CD4-positive, alpha-beta memory T cell (primary cell): ENCODE results near the gene IPO4. TPM values are rescaled to one million over a fixed set of nuclear protein-coding genes. Genes with fewer than 3 reads are reported as not detected.
A peak's percentile ranks its signal among the peaks of the same experiment; 100 is the strongest.

ENCODE experiments used
- CTCF ChIA-PET: fragments of 350-600 bp; sonication (Branson Sonifier 250); formaldehyde crosslinking; loops from one replicate; lab custom pipeline; 2021; ENCODE audit warnings: inconsistent platforms; ENCODE audit not compliant: partially characterized antibody; lab: Charles Lee
- POLR2A ChIA-PET: fragments of 350-600 bp; sonication (Branson Sonifier 250); formaldehyde crosslinking; loops from one replicate; lab custom pipeline; 2021; ENCODE audit not compliant: partially characterized antibody; lab: Charles Lee
- DNase-seq, 5 donors: peaks; one replicate each; pipeline versions ENCODE4 v3.0.0 to v3.0.0-alpha.2; 2020 to 2022; ENCODE audit warnings: mixed read lengths in 1 of 5
- H3K27ac ChIP-seq: one replicate; pipeline ENCODE4 v1.7.0; 2013; ENCODE audit warnings: low read depth, low read length
- H3K27me3 ChIP-seq: 2 replicates; pipeline ENCODE4 v1.7.0; 2013; ENCODE audit warnings: mild to moderate bottlenecking, low read length, moderate library complexity; ENCODE audit not compliant: insufficient read depth
- H3K36me3 ChIP-seq: 2 replicates; pipeline ENCODE4 v1.7.0; 2013; ENCODE audit warnings: mild to moderate bottlenecking, low read length, moderate library complexity; ENCODE audit not compliant: insufficient read depth
- H3K4me1 ChIP-seq: 2 replicates; pipeline ENCODE4 v1.7.0; 2013; ENCODE audit warnings: mild to moderate bottlenecking, low read length, moderate library complexity; ENCODE audit not compliant: insufficient read depth
- H3K4me3 ChIP-seq, 2 donors: one replicate each; pipeline ENCODE4 v1.7.0; 2013; ENCODE audit warnings: low read length in 2 of 2, mild to moderate bottlenecking in 1 of 2
- H3K9me3 ChIP-seq, 2 donors: one replicate each; pipeline ENCODE4 v1.7.0; 2013; ENCODE audit warnings: low read length in 2 of 2, control low read depth in 1 of 2; ENCODE audit not compliant: control insufficient read depth in 1 of 2
- H3K27ac Mint-ChIP-seq, 7 donors: one replicate each; pipeline ENCODE4 v1.8.0; 2020 to 2021; ENCODE audit warnings: mixed read lengths in 7 of 7, mild to moderate bottlenecking in 6 of 7, inconsistent platforms in 3 of 7, moderate library complexity in 3 of 7
- H3K27me3 Mint-ChIP-seq, 2 donors: one replicate each; pipeline ENCODE4 v1.8.0; 2020 to 2021; ENCODE audit warnings: mixed read lengths in 2 of 2
- H3K36me3 Mint-ChIP-seq, 2 donors: one replicate each; pipeline ENCODE4 v1.8.0; 2020 to 2021; ENCODE audit warnings: mixed read lengths in 2 of 2, inconsistent platforms in 1 of 2, mild to moderate bottlenecking in 1 of 2
- H3K4me1 Mint-ChIP-seq, 4 donors: one replicate each; pipeline ENCODE4 v1.8.0; 2020 to 2021; ENCODE audit warnings: mixed read lengths in 4 of 4, mild to moderate bottlenecking in 1 of 4
- H3K4me3 Mint-ChIP-seq, 8 donors: one replicate each; pipeline ENCODE4 v1.8.0; 2020 to 2021; ENCODE audit warnings: mixed read lengths in 8 of 8, mild to moderate bottlenecking in 7 of 8, moderate library complexity in 6 of 8, inconsistent platforms in 3 of 8
- H3K9me3 Mint-ChIP-seq, 8 donors: one replicate each; pipeline ENCODE4 v1.8.0; 2020 to 2021; ENCODE audit warnings: mixed read lengths in 8 of 8, mild to moderate bottlenecking in 5 of 8, inconsistent platforms in 3 of 8, moderate library complexity in 1 of 8
- intact Hi-C: fragments of 100-400 bp; cut with micrococcal nuclease; formaldehyde crosslinking; loops from one replicate; pipeline ENCODE4 v1.15.1; 2023
- polyA plus RNA-seq, 2 donors: library from polyadenylated mRNA; unstranded; fragments of 300-500 nt; fragmentation: Illumina TruSeq; gene quantifications; one replicate each; pipeline ENCODE4 v1.2.3, GENCODE V29; 2021
- total RNA-seq, 2 experiments: library from RNA; stranded (reverse); gene quantifications; one replicate each; pipeline ENCODE4 v1.2.3, GENCODE V29; 2021

Gene IPO4
- total and polyA plus RNA-seq, 4 experiments from 2014 or later: 19.8 to 30.2 (median 21.3) TPM

- peak within 1 kb of the TSS; percentile 87 to 94 (median 92) for H3K4me3 Mint-ChIP-seq
- H3K36me3 Mint-ChIP-seq: peaks cover 23 to 35% of the 10 kb centered on the region in 2 donors
- peak within 1 kb of the TSS; percentile 84 for H3K27ac ChIP-seq
- H3K4me3 ChIP-seq: peak within 1 kb of the TSS; percentile 30 to 87
- peak within 1 kb of the TSS; percentile 88 to 96 (median 94) for H3K27ac Mint-ChIP-seq
- peaks cover 0 to 4% (median 0%) of the 10 kb centered on the region in 8 donors for H3K9me3 Mint-ChIP-seq
- H3K27me3 ChIP-seq: no peaks in the 10 kb centered on the region
- POLR2A ChIA-PET: interaction anchor here (0.6 to 16.1 kb wide), 27 partner anchors 10 to 815 kb away, joined by 3 to 347 read pairs (median 9); partner anchors contain the start of genes CARMIL3, CBLN3, CHMP4A and DCAF11
- peak; percentile 92 to 94 (median 93) for DNase-seq
- CTCF ChIA-PET: interaction anchor here (0.7 to 6.4 kb wide), 14 partner anchors 10 to 198 kb away, joined by 3 to 53 read pairs (median 5); partner anchors contain the start of genes CIDEB, DCAF11, IRF9 and NRL
- peaks cover 35 to 70% (median 55%) of the 10 kb centered on the region in 4 donors for H3K4me1 Mint-ChIP-seq
- H3K4me1 ChIP-seq: peaks cover 59% of the 10 kb centered on the region
- intact Hi-C loops: loop anchor here (1.0 to 2.0 kb wide), 4 partner anchors 11 to 579 kb away; partner anchors contain the start of genes DCAF11, IRF9, NRL and RNF31
- peaks cover 22% of the 10 kb centered on the region for H3K36me3 ChIP-seq
- no peaks in the 10 kb centered on the region for H3K27me3 Mint-ChIP-seq
- no peaks in the 10 kb centered on the region for H3K9me3 ChIP-seq
Observed at GRCh38 chr14:24135834-24136683, 52.6 kb downstream of the IPO4 start, which contains the start of gene PSME1. Gene PSME1 (plus strand): TSS chr14:24136194. CDS start chr14:24136263, 69 bp downstream.

DNA sequence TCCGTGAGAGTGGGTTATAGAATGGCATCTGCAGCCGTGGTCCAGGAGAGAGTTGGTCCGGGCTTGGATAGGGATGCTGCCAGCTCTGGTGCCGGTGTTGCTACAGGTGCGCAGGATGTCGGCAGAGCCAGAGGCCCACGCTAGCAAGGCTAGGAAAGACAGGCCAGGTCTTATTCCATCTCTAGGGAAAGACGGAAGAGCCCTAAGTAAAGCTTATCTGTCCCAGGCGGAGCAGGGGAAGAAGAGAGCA is 53.1 kb downstream of the IPO4 start:
- CTCF ChIA-PET: interaction anchor here (0.7 to 6.4 kb wide), 12 partner anchors 11 to 198 kb away, joined by 3 to 53 read pairs (median 4); partner anchors contain the start of genes CIDEB, DCAF11, IRF9 and NRL

DNA sequence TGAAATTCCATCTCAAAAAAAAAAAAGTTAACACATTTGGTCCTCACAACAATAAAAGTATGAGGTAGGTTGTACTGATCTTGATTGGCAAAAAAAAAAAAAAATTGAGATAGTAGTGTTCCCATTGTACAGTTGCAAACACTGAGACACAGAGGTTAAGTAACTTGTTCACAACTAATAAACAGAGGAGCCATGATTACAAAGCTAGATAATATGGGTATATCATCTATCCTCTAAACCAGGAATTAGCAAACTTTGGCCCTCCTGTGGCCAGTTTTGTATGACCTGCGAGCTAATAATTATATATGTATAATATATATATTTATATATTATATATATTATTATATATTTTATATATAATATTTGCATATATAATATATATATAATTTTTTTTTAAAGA is 54.9 kb downstream of the IPO4 start:
- Mint-ChIP-seq H3K9me3 (peaks cover 0 to 4% (median 0%) of the 10 kb centered on the region in 8 donors), H3K27me3 (no peaks in the 10 kb centered on the region), H3K36me3 (peaks cover 11 to 22% of the 10 kb centered on the region in 2 donors), H3K4me3 (peak overlapping the region in 2 of 8 donors; percentile 8 to 46), H3K4me1 (peaks cover 29 to 56% (median 41%) of the 10 kb centered on the region in 4 donors), H3K27ac (no peak overlapping the region)
- no peak for DNase-seq
- H3K27ac ChIP-seq: no peak overlapping the region
- H3K4me1 ChIP-seq: peaks cover 47% of the 10 kb centered on the region
- CTCF ChIA-PET: interaction anchor here (0.7 to 6.4 kb wide), 5 partner anchors 18 to 27 kb away, joined by 4 to 53 read pairs (median 5); partner anchors contain the start of genes DCAF11, IRF9 and NRL
- H3K36me3 ChIP-seq: peaks cover 16% of the 10 kb centered on the region
- no peak overlapping the region for H3K4me3 ChIP-seq
- intact Hi-C loops: no loop called here
- H3K27me3 ChIP-seq: no peaks in the 10 kb centered on the region
- no peaks in the 10 kb centered on the region for H3K9me3 ChIP-seq
- POLR2A ChIA-PET: interaction anchor here (0.7 to 16.1 kb wide), 5 partner anchors 13 to 61 kb away, joined by 3 to 347 read pairs (median 8); partner anchors contain the start of genes DCAF11, IPO4, NRL and PSME2

More for the DNA sequence above, 53.1 kb downstream of the IPO4 start:
- peaks cover 37 to 70% (median 54%) of the 10 kb centered on the region in 4 donors for H3K4me1 Mint-ChIP-seq
- Histone ChIP-seq H3K4me1 (peaks cover 59% of the 10 kb centered on the region), H3K27me3 (no peaks in the 10 kb centered on the region), H3K27ac (peak overlapping the region; percentile 84), H3K4me3 (peak overlapping the region; percentile 11 to 87), H3K36me3 (peaks cover 22% of the 10 kb centered on the region), H3K9me3 (no peaks in the 10 kb centered on the region)
- H3K27ac Mint-ChIP-seq: peak overlapping the region; percentile 86 to 96 (median 94)
- peak overlapping the region; percentile 87 to 94 (median 91) for H3K4me3 Mint-ChIP-seq
- no peaks in the 10 kb centered on the region for H3K27me3 Mint-ChIP-seq
- H3K9me3 Mint-ChIP-seq: peaks cover 0 to 4% (median 0%) of the 10 kb centered on the region in 8 donors
- POLR2A ChIA-PET: interaction anchor here (0.7 to 16.1 kb wide), 26 partner anchors 9 to 815 kb away, joined by 3 to 347 read pairs (median 11); partner anchors contain the start of genes CARMIL3, CBLN3, CHMP4A and DCAF11
- intact Hi-C loops: no loop called here
- H3K36me3 Mint-ChIP-seq: peaks cover 23 to 32% of the 10 kb centered on the region in 2 donors
- DNase-seq: no peak

- ChIA-PET CTCF (interaction anchor here (1.2 to 6.4 kb wide), 5 partner anchors 17 to 43 kb away, joined by 4 to 53 read pairs (median 5); partner anchors contain the start of genes DCAF11, IRF9 and NRL), POLR2A (interaction anchor here (1.0 to 16.1 kb wide), 7 partner anchors 8 to 81 kb away, joined by 4 to 347 read pairs (median 7); partner anchors contain the start of genes CARMIL3, DCAF11, EMC9 and IPO4)
- peaks cover 7 to 14% of the 10 kb centered on the region in 2 donors for H3K36me3 Mint-ChIP-seq
- Histone ChIP-seq H3K27me3 (no peaks in the 10 kb centered on the region), H3K9me3 (no peaks in the 10 kb centered on the region), H3K4me1 (peaks cover 40% of the 10 kb centered on the region), H3K4me3 (no peak overlapping the region), H3K27ac (peak overlapping the region; percentile 41), H3K36me3 (peaks cover 10% of the 10 kb centered on the region)
- DNase-seq: no peak
- H3K27ac Mint-ChIP-seq: peak overlapping the region; percentile 85 to 96 (median 90)
- peaks cover 26 to 48% (median 35%) of the 10 kb centered on the region in 4 donors for H3K4me1 Mint-ChIP-seq
- peak overlapping the region in 4 of 8 donors; percentile 60 to 87 (median 63) for H3K4me3 Mint-ChIP-seq
- intact Hi-C loops: no loop called here
- no peaks in the 10 kb centered on the region for H3K27me3 Mint-ChIP-seq
- H3K9me3 Mint-ChIP-seq: peaks cover 0 to 2% (median 0%) of the 10 kb centered on the region in 8 donors
Observed at GRCh38 chr14:24132976-24133375, 55.6 kb downstream of the IPO4 start.

GRCh38 chr14:24132061-24132685 is 56.4 kb downstream of the IPO4 start:
- H3K4me3 ChIP-seq: no peak overlapping the region
- peaks cover 0 to 2% (median 0%) of the 10 kb centered on the region in 8 donors for H3K9me3 Mint-ChIP-seq
- H3K27me3 ChIP-seq: no peaks in the 10 kb centered on the region
- H3K9me3 ChIP-seq: no peaks in the 10 kb centered on the region
- peaks cover 2 to 9% of the 10 kb centered on the region in 2 donors for H3K36me3 Mint-ChIP-seq
- H3K4me3 Mint-ChIP-seq: peak overlapping the region; percentile 47 to 87 (median 60)
- peaks cover 25 to 41% (median 32%) of the 10 kb centered on the region in 4 donors for H3K4me1 Mint-ChIP-seq
- H3K4me1 ChIP-seq: peaks cover 32% of the 10 kb centered on the region
- peak overlapping the region; percentile 85 to 96 (median 90) for H3K27ac Mint-ChIP-seq
- H3K27me3 Mint-ChIP-seq: no peaks in the 10 kb centered on the region
- intact Hi-C loops: no loop called here
- CTCF ChIA-PET: interaction anchor here (1.2 to 2.6 kb wide), 5 partner anchors 16 to 74 kb away, joined by 4 to 15 read pairs (median 4); partner anchors contain the start of genes DCAF11, IRF9 and NRL
- H3K27ac ChIP-seq: peak overlapping the region; percentile 41
- H3K36me3 ChIP-seq: peaks cover 2% of the 10 kb centered on the region
- peak in 4 of 5 donors; percentile 32 to 57 (median 34) for DNase-seq
- POLR2A ChIA-PET: interaction anchor here (0.6 to 16.1 kb wide), 9 partner anchors 9 to 321 kb away, joined by 3 to 347 read pairs (median 5); partner anchors contain the start of genes CARMIL3, DCAF11, EMC9 and IPO4

GRCh38 chr14:24131549-24131966 is 57.1 kb downstream of the IPO4 start:
- Histone ChIP-seq H3K9me3 (no peaks in the 10 kb centered on the region), H3K4me1 (peaks cover 25% of the 10 kb centered on the region), H3K36me3 (no peaks in the 10 kb centered on the region), H3K27me3 (no peaks in the 10 kb centered on the region), H3K4me3 (no peak overlapping the region), H3K27ac (no peak overlapping the region)
- Mint-ChIP-seq H3K9me3 (peaks cover 0 to 2% (median 0%) of the 10 kb centered on the region in 8 donors), H3K4me3 (peak overlapping the region in 3 of 8 donors; percentile 35 to 57 (median 51)), H3K36me3 (peaks cover 0 to 3% of the 10 kb centered on the region in 2 donors), H3K4me1 (peaks cover 20 to 35% (median 26%) of the 10 kb centered on the region in 4 donors), H3K27me3 (no peaks in the 10 kb centered on the region), H3K27ac (peak overlapping the region; percentile 84 to 96 (median 87))
- ChIA-PET CTCF (interaction anchor here (1.2 to 2.6 kb wide), 3 partner anchors 16 to 74 kb away, joined by 4 to 15 read pairs (median 5); partner anchors contain the start of genes DCAF11 and NRL), POLR2A (interaction anchor here (0.6 to 16.1 kb wide), 6 partner anchors 10 to 322 kb away, joined by 3 to 347 read pairs (median 4); partner anchors contain the start of genes CARMIL3, DCAF11, EMC9 and IRF9)
- intact Hi-C loops: no loop called here
- no peak for DNase-seq
